VCaP (cell line): ENCODE data around the gene COL19A1.

Experiments used
- H3K27ac ChIP-seq: fragments of 450-650 bp; 2 replicates; pipeline ENCODE4 v1.5.1; 2017
- CTCF ChIP-seq: fragments of 450-650 bp; conservative IDR thresholded peaks from 2 replicates; pipeline ENCODE4 v1.5.1; 2017; ENCODE audit warnings: mild to moderate bottlenecking, moderate library complexity

The COL19A1 gene

GRCh38 chr6:70234561-70235236, 368.3 kb downstream of the COL19A1 start:
- no peak overlapping the region for H3K27ac ChIP-seq
- no peak for TF ChIP-seq CTCF

- no peak overlapping the region; the same call in 1 of the 2 replicates for H3K27ac ChIP-seq
- no peak for TF ChIP-seq CTCF
Measured at GRCh38 chr6:70236343-70236742, 370.0 kb downstream of the COL19A1 start.

- TF ChIP-seq CTCF, result no peak
- H3K27ac ChIP-seq, result peak overlapping the region; percentile 52
Measured at GRCh38 chr6:70241031-70241430, 374.7 kb downstream of the COL19A1 start.

- peak overlapping the region; percentile 52 for H3K27ac ChIP-seq
- no peak for TF ChIP-seq CTCF
Measured at GRCh38 chr6:70241991-70242420, 375.6 kb downstream of the COL19A1 start.

- no peak for TF ChIP-seq CTCF
Measured at GRCh38 chr6:70246118-70246517, 379.8 kb downstream of the COL19A1 start.

GRCh38 chr6:70252604-70253003, 386.2 kb downstream of the COL19A1 start:
- H3K27ac ChIP-seq, result no peak overlapping the region
- TF ChIP-seq CTCF, result no peak

More at GRCh38 chr6:70246118-70246517, 379.8 kb downstream of the COL19A1 start:
- no peak overlapping the region for H3K27ac ChIP-seq

- H3K27ac ChIP-seq, result no peak overlapping the region
- TF ChIP-seq CTCF, result no peak
Measured at GRCh38 chr6:70253923-70254322, 387.6 kb downstream of the COL19A1 start.
